Prostate gland (tissue), 2 donors: Measurements from ENCODE around the gene MESP1. TPM values are rescaled to one million over a fixed set of nuclear protein-coding genes. Genes with fewer than 3 reads are reported as not detected.
"Not testable (repeated sequence)": the region's sequence is repeated elsewhere in the genome, so short reads cannot be mapped to it uniquely, and the experiment has no call there.

Source experiments
- DNase-seq: peaks from one replicate; pipeline ENCODE4 v3.0.0-alpha.2; 2019; ENCODE audit warnings: low spot score
- H3K27ac ChIP-seq, 2 donors: fragments of 200-600 bp; sonication (generic); 2 replicates each; pipeline ENCODE4 v1.5.1; 2017 to 2019
- H3K27me3 ChIP-seq: fragments of 200-600 bp; sonication (generic); replicated peaks from 2 replicates; pipeline ENCODE4 v1.5.1; 2019; ENCODE audit not compliant: insufficient read depth
- H3K36me3 ChIP-seq, 2 donors: fragments of 200-600 bp; sonication (generic); 1 replicate in 1 of 2; 2 replicates in 1 of 2; pipeline versions ENCODE4 v1.5.1 to v1.8.1; 2017 to 2019
- H3K4me1 ChIP-seq: fragments of 200-600 bp; sonication (generic); replicated peaks from 2 replicates; pipeline ENCODE4 v1.5.1; 2019
- H3K4me3 ChIP-seq, 2 donors: fragments of 200-600 bp; sonication (generic); 2 replicates each; pipeline ENCODE4 v1.5.1; 2017 to 2019
- H3K9me3 ChIP-seq: fragments of 200-600 bp; sonication (generic); 2 replicates; pipeline ENCODE4 v1.5.1; 2017
- CTCF ChIP-seq, 4 experiments: fragments of 200-600 bp in 2 of 4; fragments of 450-650 bp in 2 of 4; sonication (generic) in 2 of 4; IDR thresholded peaks; 1 replicate in 3 of 4; 2 replicates in 1 of 4; pipeline ENCODE4 v1.5.1; 2016 to 2019; ENCODE audit warnings: antibody characterized with exemption in 4 of 4, mild to moderate bottlenecking in 2 of 4, moderate library complexity in 2 of 4
- POLR2A ChIP-seq: fragments of 450-650 bp; IDR thresholded peaks from one replicate; pipeline ENCODE4 v1.6.1; 2016; ENCODE audit warnings: antibody characterized with exemption, mild to moderate bottlenecking
- POLR2AphosphoS5 ChIP-seq: sonication (generic); formaldehyde crosslinking; IDR thresholded peaks from one replicate; pipeline ENCODE4 v1.6.1; 2017; ENCODE audit warnings: antibody characterized with exemption
- whole genome bisulfite sequencing: methylation state at CpG from one replicate; pipeline ENCODE4 v1.1.5; 2018; 5-methylcytosine and 5-hydroxymethylcytosine counted together
- intact Hi-C: fragments of 100-400 bp; cut with DNase I; formaldehyde crosslinking; loops from one replicate; pipeline ENCODE4 v1.14.2; 2022
- total RNA-seq, 2 donors: library from RNA; depleted of rRNA; stranded (reverse); fragments of >200 nt; gene quantifications; one replicate each; pipeline ENCODE4 v1.1.0, GENCODE V29; 2016

Gene MESP1
- total RNA-seq, 2 donors from 2014 or later, result 11.5 to 67.4 TPM

- WGBS, result 75% methylated on average over 14 of the region's 14 CpGs
- no peak overlapping the region for H3K4me3 ChIP-seq
- peaks cover 3% of the 10 kb centered on the region for H3K4me1 ChIP-seq
- H3K9me3 ChIP-seq, result no peaks in the 10 kb centered on the region
- DNase-seq, result no peak
- peak overlapping the region in 1 of 2 donors; percentile 35 for H3K27ac ChIP-seq
- intact Hi-C loops, result no loop called here
- TF ChIP-seq CTCF (IDR thresholded peaks at IDR 0.05), result no peak
- TF ChIP-seq POLR2AphosphoS5, result no peak
- TF ChIP-seq POLR2A, result no peak
- H3K36me3 ChIP-seq, result no peaks in the 10 kb centered on the region
- no peaks in the 10 kb centered on the region for H3K27me3 ChIP-seq
Observed at GRCh38 chr15:89783111-89783860, 32.2 kb upstream of the MESP1 start.

- 92% methylated on average over 9 of the region's 9 CpGs for WGBS
- H3K27me3 ChIP-seq, H3K4me1 ChIP-seq, H3K36me3 ChIP-seq, intact Hi-C loops, H3K4me3 ChIP-seq, H3K27ac ChIP-seq, DNase-seq, H3K9me3 ChIP-seq: not testable (repeated sequence)
Observed at GRCh38 chr15:89782619-89782950, 31.5 kb upstream of the MESP1 start.

GRCh38 chr15:89781891-89782618 lies 31.0 kb upstream of the MESP1 start:
- H3K36me3 ChIP-seq, result no peaks in the 10 kb centered on the region
- H3K4me1 ChIP-seq, result peaks cover 3% of the 10 kb centered on the region
- no peak for TF ChIP-seq POLR2AphosphoS5
- TF ChIP-seq CTCF (IDR thresholded peaks at IDR 0.05), result no peak
- TF ChIP-seq POLR2A, result no peak
- no peak overlapping the region for H3K27ac ChIP-seq
- 72% methylated on average over 15 of the region's 15 CpGs for WGBS
- H3K9me3 ChIP-seq, result no peaks in the 10 kb centered on the region
- no peak for DNase-seq
- H3K27me3 ChIP-seq, result no peaks in the 10 kb centered on the region
- no peak overlapping the region for H3K4me3 ChIP-seq
- intact Hi-C loops, result no loop called here

GRCh38 chr15:89781055-89781454 lies 30.0 kb upstream of the MESP1 start:
- Histone ChIP-seq H3K27me3 (no peaks in the 10 kb centered on the region), H3K36me3 (no peaks in the 10 kb centered on the region), H3K4me1 (peaks cover 6% of the 10 kb centered on the region), H3K9me3 (no peaks in the 10 kb centered on the region), H3K27ac (peak overlapping the region; percentile 47 to 53), H3K4me3 (no peak overlapping the region)
- WGBS, result 72% methylated on average over 6 of the region's 6 CpGs
- TF ChIP-seq POLR2AphosphoS5 (no peak), POLR2A (no peak), CTCF (IDR thresholded peaks at IDR 0.05) (no peak)
- intact Hi-C loops, result no loop called here
- DNase-seq, result no peak

- Histone ChIP-seq H3K9me3 (no peaks in the 10 kb centered on the region), H3K27ac (peak overlapping the region; percentile 47 to 53), H3K4me3 (no peak overlapping the region), H3K4me1 (peaks cover 10% of the 10 kb centered on the region), H3K27me3 (no peaks in the 10 kb centered on the region), H3K36me3 (no peaks in the 10 kb centered on the region)
- no peak for TF ChIP-seq CTCF (IDR thresholded peaks at IDR 0.05)
- no peak for TF ChIP-seq POLR2A
- no peak for DNase-seq
- intact Hi-C loops, result no loop called here
- WGBS, result 65% methylated on average over 6 of the region's 6 CpGs
Observed at GRCh38 chr15:89780601-89781000, 29.6 kb upstream of the MESP1 start.
